Neural progenitor cell (in vitro differentiated cells): Measurements from ENCODE around the gene SOHLH2. TPM values are rescaled to one million over a fixed set of nuclear protein-coding genes. Genes with fewer than 3 reads are reported as not detected.

Source experiments
- DNase-seq: peaks from one replicate; pipeline ENCODE4 v3.0.0-alpha.2; 2016; ENCODE audit warnings: low spot score
- H2AFZ ChIP-seq: fragments of 200-600 bp; sonication (generic); replicated peaks from 2 replicates; pipeline ENCODE4 v1.6.1; 2016; ENCODE audit warnings: antibody characterized with exemption
- H3F3A ChIP-seq: fragments of 200-600 bp; sonication (generic); 2 replicates; pipeline ENCODE4 v1.6.1; 2016; ENCODE audit warnings: antibody characterized with exemption, low read depth
- H3K27ac ChIP-seq: fragments of 200-600 bp; sonication (generic); 2 replicates; pipeline ENCODE4 v1.5.1; 2016; ENCODE audit warnings: mild to moderate bottlenecking
- H3K27me3 ChIP-seq: fragments of 200-600 bp; sonication (generic); 2 replicates; pipeline ENCODE4 v1.6.1; 2016; ENCODE audit warnings: mild to moderate bottlenecking, moderate library complexity
- H3K36me3 ChIP-seq: fragments of 200-600 bp; sonication (generic); 2 replicates; pipeline ENCODE4 v1.5.1; 2016
- H3K4me1 ChIP-seq: fragments of 200-600 bp; sonication (generic); 2 replicates; pipeline ENCODE4 v1.6.1; 2016; ENCODE audit warnings: mixed run types
- H3K4me2 ChIP-seq: fragments of 200-600 bp; sonication (generic); 2 replicates; pipeline ENCODE4 v1.6.1; 2016
- H3K4me3 ChIP-seq: fragments of 200-600 bp; sonication (generic); 2 replicates; pipeline ENCODE4 v1.5.1; 2016
- H3K79me2 ChIP-seq: fragments of 200-600 bp; sonication (generic); 2 replicates; pipeline ENCODE4 v1.6.1; 2016; ENCODE audit warnings: low read depth
- H3K9ac ChIP-seq: fragments of 200-600 bp; sonication (generic); 2 replicates; pipeline ENCODE4 v1.6.1; 2016
- H3K9me3 ChIP-seq: fragments of 200-600 bp; sonication (generic); 2 replicates; pipeline ENCODE4 v1.5.1; 2016; ENCODE audit warnings: low read depth
- H4K20me1 ChIP-seq: fragments of 200-600 bp; sonication (generic); 2 replicates; pipeline ENCODE4 v1.6.1; 2016; ENCODE audit warnings: low read depth
- H3K27ac Mint-ChIP-seq: 3 replicates; pipeline ENCODE4 v1.8.0; 2021; ENCODE audit warnings: mixed read lengths
- H3K27me3 Mint-ChIP-seq: 2 replicates; pipeline ENCODE4 v1.8.0; 2022; ENCODE audit warnings: low read depth, mild to moderate bottlenecking, inconsistent platforms, moderate library complexity, mixed read lengths; ENCODE audit not compliant: insufficient read depth
- H3K36me3 Mint-ChIP-seq: 3 replicates; pipeline ENCODE4 v1.8.0; 2021; ENCODE audit warnings: mixed read lengths
- H3K4me1 Mint-ChIP-seq: 3 replicates; pipeline ENCODE4 v1.8.0; 2021; ENCODE audit warnings: mixed read lengths
- H3K4me3 Mint-ChIP-seq: 3 replicates; pipeline ENCODE4 v1.8.0; 2021; ENCODE audit warnings: mild to moderate bottlenecking, moderate library complexity, mixed read lengths
- H3K9me3 Mint-ChIP-seq: 3 replicates; pipeline ENCODE4 v1.8.0; 2020; ENCODE audit warnings: mixed read lengths
- CTCF ChIP-seq: fragments of 200-600 bp; sonication (generic); IDR thresholded peaks from 2 replicates; pipeline ENCODE4 v1.5.1; 2017; ENCODE audit warnings: antibody characterized with exemption, mild to moderate bottlenecking
- EZH2 ChIP-seq: fragments of 200-600 bp; sonication (generic); IDR thresholded peaks from 2 replicates; pipeline ENCODE4 v1.6.1; 2017; ENCODE audit warnings: antibody characterized with exemption, mild to moderate bottlenecking, moderate library complexity
- EZH2phosphoT487 ChIP-seq: fragments of 200-600 bp; sonication (generic); IDR thresholded peaks from 2 replicates; pipeline ENCODE4 v1.6.1; 2017; ENCODE audit warnings: antibody characterized with exemption
- total RNA-seq: library from RNA; depleted of rRNA; stranded (reverse); fragments of >200 nt; gene quantifications from 2 replicates; pipeline ENCODE4 v1.2.3, GENCODE V29; 2015; ENCODE audit warnings: low replicate concordance

Gene SOHLH2
- total RNA-seq, 1 donor from 2014 or later, result 1.4 TPM

DNA sequence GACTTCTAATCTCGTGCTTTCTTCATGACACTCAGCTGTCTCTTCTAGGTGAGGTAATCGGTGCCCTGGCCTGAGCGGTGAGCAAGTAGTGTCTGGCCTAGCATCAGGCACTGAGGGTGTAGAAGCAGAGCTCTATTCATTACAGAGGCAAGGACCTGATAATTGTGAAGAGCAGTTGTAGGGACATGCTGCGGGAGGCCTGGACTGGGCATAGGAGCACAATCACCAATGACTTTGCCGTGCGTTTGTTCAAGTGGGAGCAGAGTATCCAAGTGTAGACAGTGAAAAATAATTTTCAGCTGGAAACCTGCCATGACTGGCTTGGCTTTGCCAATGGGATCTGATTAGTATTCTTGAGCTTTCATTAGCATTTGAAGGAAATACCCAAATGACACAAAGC is 51.1 kb downstream of the SOHLH2 start:
- H2AFZ ChIP-seq, result no peak overlapping the region
- H3K27me3 ChIP-seq, result no peaks in the 10 kb centered on the region
- no peaks in the 10 kb centered on the region for H3K9me3 ChIP-seq
- H3K9me3 Mint-ChIP-seq, result no peaks in the 10 kb centered on the region
- no peak overlapping the region for H3K4me2 ChIP-seq
- no peak overlapping the region for H3K4me3 Mint-ChIP-seq
- no peaks in the 10 kb centered on the region for H3K27me3 Mint-ChIP-seq
- no peak overlapping the region for H3K4me3 ChIP-seq
- H3K36me3 ChIP-seq, result no peaks in the 10 kb centered on the region
- H3K4me1 Mint-ChIP-seq, result peaks cover 6% of the 10 kb centered on the region
- DNase-seq, result no peak
- no peaks in the 10 kb centered on the region for H3K4me1 ChIP-seq
- H3F3A ChIP-seq, result no peaks in the 10 kb centered on the region
- H3K27ac ChIP-seq, result no peak overlapping the region
- H4K20me1 ChIP-seq, result no peaks in the 10 kb centered on the region
- H3K9ac ChIP-seq, result no peak overlapping the region
- H3K79me2 ChIP-seq, result no peaks in the 10 kb centered on the region
- H3K27ac Mint-ChIP-seq, result no peak overlapping the region
- H3K36me3 Mint-ChIP-seq, result no peaks in the 10 kb centered on the region
- no peak for TF ChIP-seq EZH2phosphoT487
- no peak for TF ChIP-seq EZH2
- no peak for TF ChIP-seq CTCF

DNA sequence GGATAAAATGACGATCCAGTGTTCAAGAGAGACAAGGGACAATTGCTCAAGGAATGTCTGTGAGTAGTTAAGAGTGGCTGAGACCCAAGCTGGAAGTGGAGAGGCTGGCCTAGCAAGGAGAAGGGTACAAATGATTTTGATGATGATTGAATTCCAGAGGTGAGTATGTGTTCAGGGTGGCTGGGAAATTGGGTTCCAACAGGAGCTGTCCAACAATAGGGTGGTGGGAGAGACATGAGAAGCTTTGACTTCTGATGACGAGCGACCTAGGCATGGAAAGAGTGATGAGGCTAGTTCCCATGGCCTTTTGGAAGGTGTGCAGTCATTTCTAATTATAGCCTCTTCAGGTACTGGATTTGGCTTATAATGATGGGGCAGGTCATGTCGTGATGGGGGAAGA is 54.1 kb downstream of the SOHLH2 start:
- H3K4me1 ChIP-seq, result peaks cover under 1% of the 10 kb centered on the region
- peaks cover 15% of the 10 kb centered on the region for H3K27me3 ChIP-seq
- no peaks in the 10 kb centered on the region for H4K20me1 ChIP-seq
- H3F3A ChIP-seq, result no peaks in the 10 kb centered on the region
- H3K4me3 ChIP-seq, result no peak overlapping the region
- no peak overlapping the region for H3K4me2 ChIP-seq
- no peak overlapping the region for H2AFZ ChIP-seq
- TF ChIP-seq EZH2phosphoT487 (no peak), CTCF (no peak), EZH2 (no peak)
- H3K36me3 ChIP-seq, result no peaks in the 10 kb centered on the region
- H3K27ac ChIP-seq, result no peak overlapping the region
- H3K4me3 Mint-ChIP-seq, result no peak overlapping the region
- no peaks in the 10 kb centered on the region for H3K79me2 ChIP-seq
- no peaks in the 10 kb centered on the region for H3K36me3 Mint-ChIP-seq
- H3K27ac Mint-ChIP-seq, result no peak overlapping the region
- no peaks in the 10 kb centered on the region for H3K9me3 Mint-ChIP-seq
- no peaks in the 10 kb centered on the region for H3K9me3 ChIP-seq
- no peak overlapping the region for H3K9ac ChIP-seq
- peaks cover 12% of the 10 kb centered on the region for H3K4me1 Mint-ChIP-seq
- no peaks in the 10 kb centered on the region for H3K27me3 Mint-ChIP-seq
- DNase-seq, result no peak

DNA sequence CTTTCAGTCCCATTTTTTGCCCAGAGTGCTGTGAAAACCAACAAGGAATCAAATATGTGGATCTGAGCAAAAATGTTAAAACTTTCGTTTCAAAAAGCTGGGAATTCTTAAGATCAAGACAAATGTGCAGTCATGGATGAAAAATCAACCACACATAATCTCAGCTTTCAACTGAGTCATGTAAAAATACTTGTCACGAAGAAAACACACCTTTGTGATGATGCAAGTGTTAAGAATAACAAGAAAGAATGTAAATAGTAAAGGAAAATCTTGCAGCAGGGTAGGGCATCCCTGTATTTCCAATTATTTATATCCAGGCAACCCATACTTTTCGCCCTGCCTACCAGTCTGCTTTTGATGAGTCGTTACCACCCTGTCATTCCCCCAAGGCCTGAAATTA is 55.7 kb downstream of the SOHLH2 start:
- Histone ChIP-seq H3K9ac (no peak overlapping the region), H3F3A (no peaks in the 10 kb centered on the region), H2AFZ (no peak overlapping the region), H3K9me3 (no peaks in the 10 kb centered on the region), H3K4me1 (peaks cover 7% of the 10 kb centered on the region), H3K79me2 (no peaks in the 10 kb centered on the region), H3K4me2 (no peak overlapping the region), H4K20me1 (no peaks in the 10 kb centered on the region), H3K36me3 (no peaks in the 10 kb centered on the region), H3K27ac (no peak overlapping the region), H3K4me3 (no peak overlapping the region), H3K27me3 (peaks cover 28% of the 10 kb centered on the region)
- Mint-ChIP-seq H3K27me3 (no peaks in the 10 kb centered on the region), H3K4me3 (no peak overlapping the region), H3K9me3 (no peaks in the 10 kb centered on the region), H3K4me1 (peaks cover 16% of the 10 kb centered on the region), H3K27ac (no peak overlapping the region), H3K36me3 (no peaks in the 10 kb centered on the region)
- no peak for DNase-seq
- no peak for TF ChIP-seq CTCF
- TF ChIP-seq EZH2phosphoT487, result no peak
- no peak for TF ChIP-seq EZH2
